ENCODE data around the gene LSG1.

DNA sequence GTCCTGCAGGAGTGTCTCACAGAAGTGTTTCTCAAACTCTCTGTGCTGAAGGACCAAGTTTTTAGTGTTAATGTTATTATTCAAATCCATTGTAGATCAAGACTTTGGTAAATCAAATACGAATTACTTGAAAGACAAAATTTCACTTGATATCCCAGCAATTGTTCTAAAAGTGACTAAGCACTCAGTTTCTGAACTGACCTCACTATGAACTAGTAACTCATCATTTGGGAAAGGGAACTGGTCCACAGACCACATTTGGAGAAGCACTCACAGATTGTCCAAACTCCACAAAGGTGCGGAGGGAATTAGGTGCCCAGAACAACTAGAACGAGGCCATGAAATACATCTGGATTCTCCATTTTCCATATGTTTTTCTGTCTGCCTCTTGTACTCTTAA, 39.3 kb upstream of the LSG1 start:
- TF ChIP-seq CTCF (conservative IDR thresholded peaks at IDR 0.05; ENCODE audit: low read length) (no peak), EZH2phosphoT487 (IDR thresholded peaks at IDR 0.05; ENCODE audit: borderline replicate concordance) (no peak)

All from Loucy (cell line).